Measurements from ENCODE around the gene UST.

Gene UST

GRCh38 chr6:148793721-148794120, 46.9 kb downstream of the UST start:
- DNase-seq (ENCODE audit: insufficient read length, low spot score) (no peak), FAIRE-seq (peak; percentile 55)
- TF ChIP-seq POLR2A (IDR thresholded peaks at IDR 0.05; ENCODE audit: low read depth, low read length) (no peak), PAX5 (IDR thresholded peaks at IDR 0.05; ENCODE audit: insufficient read depth, low read length, severe bottlenecking) (no peak), POLR2AphosphoS5 (IDR thresholded peaks at IDR 0.05; ENCODE audit: low read depth, low read length) (no peak), POU2F2 (IDR thresholded peaks at IDR 0.05; ENCODE audit: low read depth, low read length) (no peak), SPI1 (IDR thresholded peaks at IDR 0.05; ENCODE audit: low read depth, low read length) (no peak), TAF1 (IDR thresholded peaks at IDR 0.05; ENCODE audit: low read depth, low read length) (no peak)

GRCh38 chr6:148794797-148795196, 48.0 kb downstream of the UST start:
- DNase-seq (ENCODE audit: insufficient read length, low spot score) (no peak), FAIRE-seq (no peak)
- TF ChIP-seq POLR2A (IDR thresholded peaks at IDR 0.05; ENCODE audit: low read depth, low read length): no peak
- TF ChIP-seq POLR2AphosphoS5 (IDR thresholded peaks at IDR 0.05; ENCODE audit: low read depth, low read length): no peak
- TF ChIP-seq PAX5 (IDR thresholded peaks at IDR 0.05; ENCODE audit: insufficient read depth, low read length, severe bottlenecking): no peak
- TF ChIP-seq TAF1 (IDR thresholded peaks at IDR 0.05; ENCODE audit: low read depth, low read length): no peak
- no peak for TF ChIP-seq SPI1 (IDR thresholded peaks at IDR 0.05; ENCODE audit: low read depth, low read length)

- DNase-seq (ENCODE audit: insufficient read length, low spot score): no peak
- TF ChIP-seq TAF1 (IDR thresholded peaks at IDR 0.05; ENCODE audit: low read depth, low read length): no peak
- no peak for TF ChIP-seq POLR2AphosphoS5 (IDR thresholded peaks at IDR 0.05; ENCODE audit: low read depth, low read length)
- no peak for FAIRE-seq
These were observed 48.7 kb downstream of the UST start for GRCh38 chr6:148795563-148795962.

GRCh38 chr6:148799647-148800046, 52.8 kb downstream of the UST start:
- no peak for FAIRE-seq
- TF ChIP-seq POLR2A (IDR thresholded peaks at IDR 0.05; ENCODE audit: low read depth, low read length): no peak
- TF ChIP-seq POLR2AphosphoS5 (IDR thresholded peaks at IDR 0.05; ENCODE audit: low read depth, low read length): no peak
- no peak for TF ChIP-seq POU2F2 (IDR thresholded peaks at IDR 0.05; ENCODE audit: low read depth, low read length)
- no peak for TF ChIP-seq SPI1 (IDR thresholded peaks at IDR 0.05; ENCODE audit: low read depth, low read length)
- TF ChIP-seq PAX5 (IDR thresholded peaks at IDR 0.05; ENCODE audit: insufficient read depth, low read length, severe bottlenecking): no peak
- TF ChIP-seq TAF1 (IDR thresholded peaks at IDR 0.05; ENCODE audit: low read depth, low read length): no peak
- no peak for DNase-seq (ENCODE audit: insufficient read length, low spot score)

GRCh38 chr6:148800536-148800935, 53.7 kb downstream of the UST start:
- FAIRE-seq (no peak), DNase-seq (ENCODE audit: insufficient read length, low spot score) (no peak)
- no peak for TF ChIP-seq POLR2AphosphoS5 (IDR thresholded peaks at IDR 0.05; ENCODE audit: low read depth, low read length)
- no peak for TF ChIP-seq POLR2A (IDR thresholded peaks at IDR 0.05; ENCODE audit: low read depth, low read length)
- no peak for TF ChIP-seq TAF1 (IDR thresholded peaks at IDR 0.05; ENCODE audit: low read depth, low read length)
- no peak for TF ChIP-seq SPI1 (IDR thresholded peaks at IDR 0.05; ENCODE audit: low read depth, low read length)
- TF ChIP-seq PAX5 (IDR thresholded peaks at IDR 0.05; ENCODE audit: insufficient read depth, low read length, severe bottlenecking): no peak
- TF ChIP-seq POU2F2 (IDR thresholded peaks at IDR 0.05; ENCODE audit: low read depth, low read length): no peak

GRCh38 chr6:148803979-148804378, 57.1 kb downstream of the UST start:
- DNase-seq (ENCODE audit: insufficient read length, low spot score) (no peak), FAIRE-seq (no peak)
- no peak for TF ChIP-seq POLR2A (IDR thresholded peaks at IDR 0.05; ENCODE audit: low read depth, low read length)
- no peak for TF ChIP-seq SPI1 (IDR thresholded peaks at IDR 0.05; ENCODE audit: low read depth, low read length)
- TF ChIP-seq TAF1 (IDR thresholded peaks at IDR 0.05; ENCODE audit: low read depth, low read length): no peak
- TF ChIP-seq POLR2AphosphoS5 (IDR thresholded peaks at IDR 0.05; ENCODE audit: low read depth, low read length): no peak
- TF ChIP-seq PAX5 (IDR thresholded peaks at IDR 0.05; ENCODE audit: insufficient read depth, low read length, severe bottlenecking): no peak
- no peak for TF ChIP-seq POU2F2 (IDR thresholded peaks at IDR 0.05; ENCODE audit: low read depth, low read length)

- DNase-seq (ENCODE audit: insufficient read length, low spot score) (no peak), FAIRE-seq (no peak)
- TF ChIP-seq POU2F2 (IDR thresholded peaks at IDR 0.05; ENCODE audit: low read depth, low read length) (no peak), PAX5 (IDR thresholded peaks at IDR 0.05; ENCODE audit: insufficient read depth, low read length, severe bottlenecking) (no peak), TAF1 (IDR thresholded peaks at IDR 0.05; ENCODE audit: low read depth, low read length) (no peak), SPI1 (IDR thresholded peaks at IDR 0.05; ENCODE audit: low read depth, low read length) (no peak), POLR2A (IDR thresholded peaks at IDR 0.05; ENCODE audit: low read depth, low read length) (no peak), POLR2AphosphoS5 (IDR thresholded peaks at IDR 0.05; ENCODE audit: low read depth, low read length) (no peak)
These were observed 58.9 kb downstream of the UST start for GRCh38 chr6:148805777-148806176.

GRCh38 chr6:148807784-148808183, 61.0 kb downstream of the UST start:
- TF ChIP-seq PAX5 (IDR thresholded peaks at IDR 0.05; ENCODE audit: insufficient read depth, low read length, severe bottlenecking) (no peak), TAF1 (IDR thresholded peaks at IDR 0.05; ENCODE audit: low read depth, low read length) (no peak), POU2F2 (IDR thresholded peaks at IDR 0.05; ENCODE audit: low read depth, low read length) (no peak), POLR2A (IDR thresholded peaks at IDR 0.05; ENCODE audit: low read depth, low read length) (no peak)
- DNase-seq (ENCODE audit: insufficient read length, low spot score) (no peak), FAIRE-seq (peak; percentile 55)

- FAIRE-seq: no peak
- TF ChIP-seq POU2F2 (IDR thresholded peaks at IDR 0.05; ENCODE audit: low read depth, low read length) (no peak), POLR2A (IDR thresholded peaks at IDR 0.05; ENCODE audit: low read depth, low read length) (no peak), SPI1 (IDR thresholded peaks at IDR 0.05; ENCODE audit: low read depth, low read length) (no peak), POLR2AphosphoS5 (IDR thresholded peaks at IDR 0.05; ENCODE audit: low read depth, low read length) (no peak), PAX5 (IDR thresholded peaks at IDR 0.05; ENCODE audit: insufficient read depth, low read length, severe bottlenecking) (no peak), TAF1 (IDR thresholded peaks at IDR 0.05; ENCODE audit: low read depth, low read length) (no peak)
- no peak for DNase-seq (ENCODE audit: insufficient read length, low spot score)
These were observed 62.0 kb downstream of the UST start for GRCh38 chr6:148808786-148809304.

GRCh38 chr6:148811459-148811858, 64.6 kb downstream of the UST start:
- no peak for FAIRE-seq
- DNase-seq (ENCODE audit: insufficient read length, low spot score): no peak
- TF ChIP-seq PAX5 (IDR thresholded peaks at IDR 0.05; ENCODE audit: insufficient read depth, low read length, severe bottlenecking): no peak
- no peak for TF ChIP-seq POLR2A (IDR thresholded peaks at IDR 0.05; ENCODE audit: low read depth, low read length)

Measured in GM12891 (cell line).